ENCODE data around the gene TCF25.
"Not testable (repeated sequence)": the region's sequence is repeated elsewhere in the genome, so short reads cannot be mapped to it uniquely, and the experiment has no call there.

Gene TCF25

DNA sequence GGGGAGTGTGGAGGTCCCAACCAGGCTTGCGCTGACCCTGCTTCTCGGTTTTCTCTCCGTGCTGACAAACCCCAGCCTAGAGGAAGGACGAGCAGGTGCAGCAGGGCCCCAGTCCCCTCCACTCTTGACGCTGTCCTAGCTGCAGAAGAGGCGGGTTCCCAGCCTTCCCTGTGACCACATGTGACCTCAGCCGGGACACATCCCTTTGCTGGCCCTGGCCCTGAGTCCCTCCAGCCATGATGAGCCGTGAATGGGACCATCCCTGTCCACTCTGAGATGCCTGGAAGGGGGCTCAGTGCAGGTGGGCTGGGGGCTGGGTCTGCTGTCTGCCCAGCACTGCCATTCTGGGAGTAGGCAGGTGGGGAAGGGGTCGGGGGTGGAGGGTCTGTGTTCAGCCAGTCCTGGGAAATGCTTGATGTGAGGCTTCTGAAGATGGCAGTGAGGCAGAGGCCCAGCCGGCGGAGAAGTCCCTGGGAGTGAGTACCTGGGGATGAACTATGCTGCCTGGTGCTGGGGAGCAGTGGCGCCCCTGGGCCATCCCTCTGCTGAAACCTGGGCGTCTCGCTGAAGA, 47.8 kb downstream of the TCF25 start:
- DNase-seq = no peak

DNA sequence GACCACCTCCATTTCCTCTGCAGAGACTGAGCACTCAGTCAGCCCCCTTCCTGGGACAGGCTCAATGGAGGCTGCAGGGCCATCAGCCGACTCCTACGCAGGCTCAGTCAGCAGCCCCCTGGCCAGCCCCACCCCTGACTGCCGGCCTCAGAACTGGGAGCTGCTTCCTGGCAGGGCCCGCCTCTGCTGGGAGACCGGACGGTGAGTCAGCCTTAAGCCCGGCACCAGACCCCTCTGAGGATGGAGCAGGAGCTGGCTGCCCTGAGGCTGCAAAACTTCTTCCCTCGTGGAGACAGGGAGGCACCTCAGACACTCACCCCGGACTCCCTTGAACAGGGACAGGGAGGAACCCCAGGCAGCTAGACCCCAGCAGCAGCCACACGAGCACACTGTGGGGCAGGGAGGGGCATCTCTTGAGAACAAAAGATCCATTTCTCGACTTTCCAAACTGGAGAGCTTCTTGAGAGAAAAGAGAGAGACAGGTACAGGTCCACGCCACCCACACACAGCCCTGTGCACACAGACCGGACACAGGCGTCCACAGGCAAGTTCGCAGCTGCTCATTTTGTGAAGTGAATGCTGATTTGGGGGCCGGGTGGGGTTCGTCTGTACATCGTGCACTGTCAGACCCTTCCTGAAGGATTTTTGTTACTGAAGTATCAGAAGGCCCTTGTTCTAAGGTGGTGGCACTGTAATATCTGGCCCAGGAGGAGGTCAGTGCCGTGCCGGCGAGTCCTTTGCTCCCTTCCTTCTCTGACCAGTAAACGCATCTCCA, 48.5 kb downstream of the TCF25 start:
- DNase-seq = no peak

DNA sequence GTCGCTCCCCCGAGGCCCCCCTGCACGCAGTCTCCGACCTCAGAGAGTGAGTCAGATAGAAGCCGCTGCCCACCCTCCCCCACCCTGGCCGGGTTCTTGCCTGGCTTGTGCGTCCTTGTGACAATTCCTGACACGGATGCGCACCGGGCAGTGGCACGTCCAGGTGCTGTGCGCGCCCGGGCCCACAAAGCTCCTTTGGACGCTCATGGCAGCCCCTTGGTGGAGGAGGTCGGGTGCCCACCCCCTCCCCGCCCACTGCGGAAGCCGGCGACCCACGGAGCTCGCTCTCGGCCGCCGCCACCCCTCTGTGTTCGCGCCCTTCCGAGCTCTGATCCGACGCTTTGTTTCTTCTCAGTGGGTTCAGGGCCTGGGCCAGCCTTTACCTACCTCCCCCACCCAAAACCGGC, 49.1 kb downstream of the TCF25 start:
- DNase-seq = no peak

DNA sequence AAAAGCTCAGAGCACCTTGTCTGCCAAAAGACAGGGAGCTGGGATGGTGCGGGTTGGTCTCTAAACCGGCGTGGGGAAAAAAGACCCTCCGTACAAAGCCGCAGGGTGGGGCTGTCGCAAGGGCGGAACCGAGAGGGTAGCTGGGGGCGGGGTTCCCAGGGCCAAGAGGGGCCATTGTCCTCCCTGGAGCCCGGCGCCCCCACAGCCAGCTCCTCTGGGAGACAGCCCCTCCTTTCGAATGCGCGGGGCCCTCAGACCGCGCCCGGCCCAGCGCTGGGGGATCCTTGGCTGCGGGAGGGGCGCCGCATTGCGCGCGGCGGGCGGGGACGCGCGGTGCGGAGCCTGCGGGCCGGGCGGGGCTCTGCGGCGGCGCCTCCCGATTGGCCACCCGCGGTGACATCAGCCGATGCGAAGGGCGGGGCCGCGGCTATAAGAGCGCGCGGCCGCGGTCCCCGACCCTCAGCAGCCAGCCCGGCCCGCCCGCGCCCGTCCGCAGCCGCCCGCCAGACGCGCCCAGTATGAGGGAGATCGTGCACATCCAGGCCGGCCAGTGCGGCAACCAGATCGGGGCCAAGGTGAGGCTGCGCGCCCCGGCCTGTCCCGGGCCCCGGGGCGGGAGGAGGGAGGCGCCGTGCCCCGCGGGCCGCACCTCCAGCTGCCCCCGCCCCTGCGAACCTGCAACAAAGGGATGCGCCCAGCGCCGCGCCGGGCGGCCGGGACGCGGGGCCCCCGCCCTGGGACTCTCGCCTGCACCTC, 49.7 kb downstream of the TCF25 start, which contains the start of gene TUBB3:
Gene TUBB3 (plus strand): TSS at position 459 of the 756 bp plus-strand sequence. CDS start 60 bp downstream, at position 519.
- DNase-seq = no peak

DNA sequence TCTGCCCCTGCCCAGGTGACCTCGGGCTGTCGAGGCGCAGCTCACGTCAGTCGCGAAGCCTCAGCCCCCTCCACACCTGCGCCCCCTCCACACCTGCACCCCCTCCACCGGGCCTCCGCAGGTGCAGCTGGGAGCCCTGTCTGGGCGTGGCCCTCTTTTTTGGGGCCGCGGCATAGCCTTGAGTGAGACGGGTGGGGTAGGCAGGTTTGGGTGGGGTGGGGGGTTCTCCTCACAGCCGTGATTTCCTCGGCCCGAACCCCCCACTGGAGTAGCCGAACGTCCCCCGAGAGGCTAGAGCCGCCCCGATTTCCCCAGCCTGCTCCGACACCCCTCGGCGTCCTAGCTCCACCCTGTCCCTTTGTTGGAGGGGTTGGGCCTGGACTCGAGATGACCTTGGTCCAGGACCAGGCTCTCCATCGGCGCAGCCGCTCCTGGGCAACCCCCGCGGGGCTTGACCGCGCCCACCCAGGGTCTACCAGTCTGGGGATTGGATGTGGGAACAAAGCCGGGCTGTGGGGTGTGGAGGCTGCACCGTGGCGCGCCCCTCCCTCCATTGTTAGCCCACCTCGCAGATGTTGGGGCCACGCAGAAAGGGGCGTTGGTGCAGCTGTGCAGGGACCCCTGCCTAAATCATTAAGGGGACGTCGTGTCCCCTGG, 50.4 kb downstream of the TCF25 start:
- DNase-seq = no peak

DNA sequence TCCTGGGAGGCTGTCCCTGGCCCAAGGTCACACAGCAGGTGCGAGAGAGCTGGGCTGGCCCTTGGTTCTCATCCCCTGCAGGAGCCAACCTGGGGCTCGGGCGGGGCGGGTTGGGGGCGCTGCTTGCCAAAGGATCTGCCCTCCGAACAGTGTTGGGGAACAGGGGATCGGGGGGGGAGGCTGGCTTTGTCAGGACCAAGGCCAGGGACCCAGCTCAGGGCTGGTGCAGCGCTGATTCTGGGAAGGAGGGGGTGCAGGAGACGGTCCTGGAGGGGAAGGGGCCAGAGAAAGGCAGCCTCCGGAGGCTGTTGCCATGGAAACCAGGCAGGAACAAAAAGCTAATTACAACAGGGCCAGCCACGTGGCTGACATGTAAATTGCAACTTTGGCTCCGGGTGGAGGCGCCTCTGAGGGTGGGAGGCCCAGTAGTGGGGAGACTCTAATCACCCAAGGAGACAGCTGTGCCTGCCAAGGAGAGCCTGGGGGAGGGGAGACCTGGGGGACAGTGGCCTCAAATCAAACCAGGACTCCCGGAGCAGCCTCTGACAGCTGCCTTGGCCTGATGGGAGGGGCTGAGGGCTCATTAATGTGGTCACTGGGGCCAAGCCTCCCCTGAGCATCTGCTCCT, 51.0 kb downstream of the TCF25 start:
- no peak for DNase-seq

DNA sequence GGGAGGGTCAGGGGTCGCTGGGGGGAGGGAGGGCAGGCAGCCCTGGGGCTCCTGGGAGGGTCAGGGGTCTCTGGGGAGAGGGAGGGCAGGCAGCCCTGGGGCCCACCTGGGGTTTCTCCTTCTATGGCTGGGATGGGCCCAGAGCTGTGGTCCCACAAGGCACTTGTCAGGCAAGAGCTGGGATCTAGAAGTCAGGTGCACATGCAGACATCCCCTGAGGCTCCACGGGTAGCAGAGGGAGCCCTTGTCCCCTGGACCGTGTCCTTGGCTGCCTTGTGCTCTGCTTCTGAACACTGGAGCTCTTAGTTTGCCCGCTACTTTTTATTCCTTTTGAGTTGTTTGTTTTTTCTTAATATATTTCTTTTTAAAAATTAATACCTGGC, 51.5 kb downstream of the TCF25 start:
- no peak for DNase-seq

DNA sequence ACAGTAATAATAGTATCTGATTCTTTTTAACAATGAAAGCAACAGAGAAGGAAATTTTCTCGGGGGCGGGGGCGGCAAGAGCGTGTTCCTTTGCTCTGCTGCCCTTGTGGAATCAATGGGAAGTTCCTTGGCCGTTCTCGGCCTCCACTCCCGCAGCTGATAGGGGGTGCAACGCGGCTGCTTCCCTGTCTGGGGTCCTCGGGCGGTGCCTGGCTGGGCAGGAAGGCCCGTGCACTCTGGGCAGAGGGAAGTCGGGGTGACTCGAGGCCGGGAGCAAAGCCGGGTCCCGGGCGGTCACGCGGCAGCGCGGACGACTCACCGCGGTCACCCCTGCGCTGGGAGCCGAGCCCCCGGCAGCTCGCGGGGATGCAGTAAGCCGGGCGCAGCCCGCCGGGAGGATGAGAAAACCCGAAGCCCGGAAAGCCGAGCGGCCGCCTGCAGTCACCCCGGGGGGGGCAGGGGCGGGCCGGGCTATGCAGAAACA, 52.2 kb downstream of the TCF25 start:
- DNase-seq = no peak

DNA sequence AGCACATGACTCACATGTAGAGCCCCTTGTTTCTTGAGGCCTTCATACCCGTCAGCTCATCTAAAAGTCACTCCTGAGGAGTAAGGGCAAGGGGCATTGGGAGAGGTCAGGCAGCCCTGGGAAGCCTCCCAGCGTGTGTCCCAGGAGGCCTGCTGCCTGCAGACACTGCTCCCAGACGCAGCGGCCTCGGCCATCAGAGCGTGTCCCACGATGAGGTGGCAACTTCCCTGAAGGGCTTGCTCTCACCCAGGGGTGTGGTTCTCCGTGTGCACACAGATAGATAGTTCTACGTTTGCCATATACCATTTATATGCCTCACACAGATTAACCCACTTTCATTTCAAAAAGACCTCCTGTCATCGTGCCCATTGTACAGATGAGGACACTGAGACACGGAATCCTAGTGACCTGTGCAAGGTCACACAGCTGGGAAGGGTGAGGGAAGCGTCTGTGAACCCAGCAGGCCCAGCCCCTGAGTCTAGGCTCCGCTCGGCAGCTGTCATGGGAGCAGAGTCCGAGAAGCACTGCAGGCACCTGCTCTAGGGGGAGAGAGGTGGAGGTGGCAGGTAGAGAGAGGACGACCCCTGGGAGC, 58.0 kb downstream of the TCF25 start:
- DNase-seq = no peak

DNA sequence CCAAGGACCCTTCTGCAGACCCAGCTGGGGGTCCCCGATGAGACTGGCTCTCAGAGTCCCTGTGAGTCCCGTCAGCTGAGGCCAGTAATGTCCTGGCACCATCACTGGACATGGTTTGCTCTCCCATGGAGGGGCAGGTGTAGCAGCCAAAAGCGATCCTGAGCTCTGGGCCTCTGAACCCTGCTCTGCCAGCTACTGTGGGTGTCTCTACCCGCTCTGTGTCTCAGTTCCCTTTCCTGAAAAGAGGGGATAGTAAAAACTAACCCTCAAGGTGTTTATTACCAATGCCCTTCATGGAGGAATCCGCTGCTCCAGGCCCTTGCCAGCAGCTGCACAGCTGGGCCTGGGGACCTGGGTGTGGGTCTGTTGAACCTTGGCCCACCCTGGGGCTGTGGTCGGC, 58.6 kb downstream of the TCF25 start:
- no peak for DNase-seq

DNA sequence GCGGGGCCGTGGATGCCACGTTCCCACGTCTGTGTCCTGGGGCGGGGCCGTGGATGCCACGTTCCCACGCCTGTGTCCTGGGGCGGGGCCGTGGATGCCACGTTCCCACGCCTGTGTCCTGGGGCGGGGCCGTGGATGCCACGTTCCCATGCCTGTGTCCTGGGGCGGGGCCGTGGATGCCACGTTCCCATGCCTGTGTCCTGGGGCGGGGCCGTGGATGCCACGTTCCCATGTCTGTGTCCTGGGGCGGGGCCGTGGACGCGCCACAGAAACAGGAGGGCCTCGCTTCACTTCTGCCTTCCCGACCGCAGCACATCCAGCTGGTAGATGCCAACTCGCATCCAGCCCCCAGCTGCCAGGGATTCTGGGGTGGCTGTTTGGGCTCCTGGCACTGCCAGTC, 60.6 kb downstream of the TCF25 start:
- DNase-seq = not testable (repeated sequence)

DNA sequence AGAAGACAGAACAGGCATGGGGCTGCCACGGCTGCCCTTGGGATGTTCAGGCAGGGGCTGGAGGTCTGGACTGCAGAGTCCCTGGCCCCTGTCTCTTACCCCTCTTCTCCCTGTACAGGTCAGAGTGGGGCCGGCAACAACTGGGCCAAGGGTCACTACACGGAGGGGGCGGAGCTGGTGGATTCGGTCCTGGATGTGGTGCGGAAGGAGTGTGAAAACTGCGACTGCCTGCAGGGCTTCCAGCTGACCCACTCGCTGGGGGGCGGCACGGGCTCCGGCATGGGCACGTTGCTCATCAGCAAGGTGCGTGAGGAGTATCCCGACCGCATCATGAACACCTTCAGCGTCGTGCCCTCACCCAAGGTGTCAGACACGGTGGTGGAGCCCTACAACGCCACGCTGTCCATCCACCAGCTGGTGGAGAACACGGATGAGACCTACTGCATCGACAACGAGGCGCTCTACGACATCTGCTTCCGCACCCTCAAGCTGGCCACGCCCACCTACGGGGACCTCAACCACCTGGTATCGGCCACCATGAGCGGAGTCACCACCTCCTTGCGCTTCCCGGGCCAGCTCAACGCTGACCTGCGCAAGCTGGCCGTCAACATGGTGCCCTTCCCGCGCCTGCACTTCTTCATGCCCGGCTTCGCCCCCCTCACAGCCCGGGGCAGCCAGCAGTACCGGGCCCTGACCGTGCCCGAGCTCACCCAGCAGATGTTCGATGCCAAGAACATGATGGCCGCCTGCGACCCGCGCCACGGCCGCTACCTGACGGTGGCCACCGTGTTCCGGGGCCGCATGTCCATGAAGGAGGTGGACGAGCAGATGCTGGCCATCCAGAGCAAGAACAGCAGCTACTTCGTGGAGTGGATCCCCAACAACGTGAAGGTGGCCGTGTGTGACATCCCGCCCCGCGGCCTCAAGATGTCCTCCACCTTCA, 61.5 kb downstream of the TCF25 start:
- DNase-seq = no peak

DNA sequence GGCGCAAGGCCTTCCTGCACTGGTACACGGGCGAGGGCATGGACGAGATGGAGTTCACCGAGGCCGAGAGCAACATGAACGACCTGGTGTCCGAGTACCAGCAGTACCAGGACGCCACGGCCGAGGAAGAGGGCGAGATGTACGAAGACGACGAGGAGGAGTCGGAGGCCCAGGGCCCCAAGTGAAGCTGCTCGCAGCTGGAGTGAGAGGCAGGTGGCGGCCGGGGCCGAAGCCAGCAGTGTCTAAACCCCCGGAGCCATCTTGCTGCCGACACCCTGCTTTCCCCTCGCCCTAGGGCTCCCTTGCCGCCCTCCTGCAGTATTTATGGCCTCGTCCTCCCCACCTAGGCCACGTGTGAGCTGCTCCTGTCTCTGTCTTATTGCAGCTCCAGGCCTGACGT, 62.2 kb downstream of the TCF25 start:
- not testable (repeated sequence) for DNase-seq

DNA sequence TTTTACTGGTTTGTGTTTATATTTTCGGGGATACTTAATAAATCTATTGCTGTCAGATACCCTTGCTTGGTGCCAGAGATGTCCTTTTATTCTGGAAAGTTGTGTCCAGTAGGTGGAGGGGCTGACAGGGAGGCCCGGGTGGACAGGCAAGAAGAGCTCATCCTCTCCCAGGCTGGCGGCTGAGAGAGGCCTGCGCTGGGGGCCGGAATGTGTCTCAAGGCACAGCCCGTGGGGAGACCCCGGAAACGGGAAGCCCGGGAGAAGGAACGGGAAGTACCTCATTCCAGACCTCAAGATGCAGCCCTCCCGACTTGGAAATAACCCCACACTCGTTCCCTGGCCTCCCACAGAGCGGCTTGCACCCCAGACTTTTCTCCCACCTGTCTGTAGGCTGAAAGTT, 62.6 kb downstream of the TCF25 start:
- DNase-seq = no peak

DNA sequence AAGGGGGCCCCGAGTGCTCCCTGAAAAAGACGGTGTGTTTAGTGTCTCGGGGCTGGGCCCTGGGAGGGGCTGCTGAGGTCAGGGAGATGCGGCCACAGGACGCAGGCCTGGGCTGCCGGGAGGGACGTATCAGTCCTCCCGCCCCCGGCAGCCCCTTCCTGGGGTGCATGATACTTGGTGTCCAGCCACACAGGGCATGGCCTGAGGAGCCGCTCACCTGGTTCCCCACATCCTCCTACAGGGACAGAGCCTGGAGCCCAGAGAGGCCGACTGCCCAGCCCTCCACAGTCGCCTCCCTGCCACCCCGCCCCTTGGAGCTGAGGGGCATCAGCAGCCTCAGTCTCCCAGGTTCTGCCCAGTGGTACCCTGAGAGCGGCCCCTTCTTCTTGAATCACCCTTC, 63.1 kb downstream of the TCF25 start:
- no peak for DNase-seq

DNA sequence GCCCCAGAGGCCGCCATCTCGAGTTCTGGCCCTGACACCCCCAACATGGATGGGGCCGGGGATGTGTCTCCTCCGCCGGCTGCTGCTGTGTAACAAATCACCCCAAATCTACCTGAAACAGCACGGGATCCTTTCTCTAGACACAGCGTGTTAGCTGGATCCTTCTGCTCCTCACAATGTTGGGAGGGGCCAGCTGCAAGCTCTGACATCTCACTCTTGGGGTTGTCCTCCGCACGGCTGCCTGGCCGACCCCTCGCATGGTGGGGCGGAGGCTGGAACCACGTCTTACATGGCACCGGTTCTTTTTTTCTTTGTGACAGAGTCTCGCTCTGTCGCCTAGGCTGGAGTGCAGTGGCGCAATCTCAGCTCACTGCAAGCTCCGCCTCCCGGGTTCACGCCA, 63.6 kb downstream of the TCF25 start:
- DNase-seq = no peak

DNA sequence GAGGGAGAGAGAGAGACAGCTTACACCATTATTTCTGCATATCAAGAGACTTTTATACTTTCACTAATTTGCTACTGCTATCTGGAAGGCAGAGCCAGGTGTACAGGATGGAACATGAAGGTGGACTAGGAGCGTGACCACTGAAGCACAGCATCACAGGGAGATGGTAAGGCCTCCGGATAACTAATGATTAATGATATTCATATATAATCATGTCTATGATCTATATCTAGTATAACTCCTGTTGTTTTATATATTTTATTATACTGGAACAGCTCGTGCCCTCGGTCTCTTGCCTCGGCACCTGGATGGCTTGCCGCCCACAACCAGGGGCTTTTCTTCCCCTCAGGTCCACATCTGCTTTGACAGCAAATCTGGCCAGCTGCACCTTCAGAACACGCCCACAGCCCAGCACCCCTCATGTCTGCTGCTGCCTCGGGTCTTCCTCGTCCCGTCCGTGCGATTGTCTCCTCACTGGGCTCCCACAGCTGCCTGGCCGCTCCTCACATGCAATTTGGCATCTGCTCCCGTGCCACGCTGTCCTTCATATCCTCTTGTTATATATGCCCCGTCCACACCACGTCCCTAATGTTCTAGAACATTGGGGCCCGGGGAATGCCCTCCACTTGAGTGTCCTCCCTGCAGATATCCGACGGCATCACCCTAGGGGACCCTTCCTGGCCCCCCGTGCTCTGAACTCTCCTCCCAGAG, 64.9 kb downstream of the TCF25 start:
- DNase-seq = no peak

DNA sequence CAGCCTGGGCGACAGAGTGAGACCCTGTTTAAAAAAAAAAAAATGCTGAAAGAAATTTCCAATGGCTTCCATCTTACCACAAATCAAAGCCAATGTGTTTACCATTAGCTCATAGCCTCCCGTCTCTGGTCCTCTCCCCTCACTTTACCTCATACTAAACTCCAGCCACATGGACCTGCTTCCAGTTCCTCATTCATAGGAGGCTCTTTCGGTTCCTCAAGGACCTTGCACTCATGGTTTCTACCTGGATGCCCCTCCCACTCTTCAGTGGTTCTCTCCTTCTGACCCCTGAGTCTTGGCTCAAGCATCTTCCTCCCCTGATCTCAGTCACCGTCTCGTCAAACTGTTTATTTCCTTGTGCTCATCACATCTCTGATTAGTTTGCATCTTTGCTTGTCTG, 71.4 kb downstream of the TCF25 start:
- DNase-seq = no peak

DNA sequence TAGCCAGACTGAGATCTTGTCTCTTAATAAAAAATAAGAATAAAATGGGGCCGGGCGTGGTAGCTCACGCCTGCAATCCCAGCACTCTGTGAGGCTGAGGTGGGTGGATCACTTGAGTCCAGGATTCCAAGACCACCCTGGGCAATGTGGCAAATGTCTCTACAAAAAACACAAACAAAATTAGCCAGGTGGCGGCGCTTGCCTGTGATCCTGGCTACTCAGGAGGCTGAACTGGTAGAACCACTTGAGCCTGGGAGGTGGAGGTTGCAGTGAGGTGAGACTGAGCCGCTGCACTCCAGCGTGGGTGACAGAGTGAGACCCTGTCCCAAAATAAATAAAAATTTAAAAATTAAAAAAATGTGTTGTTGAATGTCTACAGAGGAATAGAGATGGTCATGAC, 72.3 kb downstream of the TCF25 start:
- DNase-seq = no peak

DNA sequence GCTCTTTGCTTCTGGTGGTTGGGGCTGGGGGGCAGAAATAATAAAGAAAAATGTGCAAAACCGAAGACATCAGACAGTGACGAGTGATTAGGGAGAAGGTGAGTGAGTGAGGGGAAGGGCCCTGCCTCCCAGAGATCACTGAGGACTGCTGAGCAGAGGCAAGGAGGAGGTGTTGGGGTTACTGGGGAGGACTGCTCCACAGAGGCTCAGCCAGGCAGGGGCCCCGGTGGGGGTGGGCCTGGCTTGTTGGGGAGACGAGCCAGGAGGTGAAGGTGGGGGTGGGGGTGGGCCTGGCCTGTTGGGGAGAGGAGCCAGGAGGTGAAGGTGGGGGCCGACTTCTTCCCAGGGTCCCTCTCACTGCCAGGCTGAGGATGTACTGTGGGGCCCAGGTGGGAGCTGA, 73.1 kb downstream of the TCF25 start:
- no peak for DNase-seq

Data from stimulated activated CD4-positive, alpha-beta T cell treated with anti-CD3 and anti-CD28 coated beads, Interleukin-2, amount 100 ng/mL, for 48 hours (primary cell).